Fibroblast of mammary gland (primary cell): ENCODE results near the gene CCDC93.

Source experiments
- DNase-seq: peaks from one replicate; pipeline ENCODE4 v3.0.0-alpha.2; 2010; ENCODE audit warnings: low read depth
- H3K4me3 ChIP-seq: 2 replicates; pipeline ENCODE4 v1.5.1; 2011; ENCODE audit warnings: low read depth, mild to moderate bottlenecking, low read length, moderate library complexity; ENCODE audit not compliant: control insufficient read depth
- CTCF ChIP-seq: conservative IDR thresholded peaks from 2 replicates; pipeline ENCODE4 v1.5.1; 2011; ENCODE audit warnings: low read depth, low read length, inconsistent platforms; ENCODE audit not compliant: control insufficient read depth, insufficient read depth

CCDC93 gene

GRCh38 chr2:117918608-117919007 is 95.3 kb downstream of the CCDC93 start:
- H3K4me3 ChIP-seq = no peak overlapping the region
- TF ChIP-seq CTCF = no peak
- DNase-seq = no peak

GRCh38 chr2:117917223-117917917 is 96.5 kb downstream of the CCDC93 start:
- peak; percentile 28 for TF ChIP-seq CTCF
- peak; percentile 29 for DNase-seq
- H3K4me3 ChIP-seq = no peak overlapping the region

- H3K4me3 ChIP-seq = no peak overlapping the region
- no peak for TF ChIP-seq CTCF
- DNase-seq = no peak
These were observed 110.9 kb downstream of the CCDC93 start for GRCh38 chr2:117902933-117903332.

- no peak overlapping the region for H3K4me3 ChIP-seq
- DNase-seq = no peak
- no peak for TF ChIP-seq CTCF
These were observed 125.0 kb downstream of the CCDC93 start for GRCh38 chr2:117888897-117889296.

GRCh38 chr2:117885308-117885707 is 128.6 kb downstream of the CCDC93 start:
- TF ChIP-seq CTCF = no peak
- H3K4me3 ChIP-seq = no peak overlapping the region
- no peak for DNase-seq

- TF ChIP-seq CTCF = no peak
- H3K4me3 ChIP-seq = no peak overlapping the region
- DNase-seq = no peak
These were observed 134.9 kb downstream of the CCDC93 start for GRCh38 chr2:117879003-117879402.

GRCh38 chr2:117875786-117876185 is 138.1 kb downstream of the CCDC93 start:
- no peak overlapping the region for H3K4me3 ChIP-seq
- no peak for DNase-seq
- TF ChIP-seq CTCF = no peak
